HG02852 (cell line): ENCODE data around the gene GFRA1.
"Not testable (repeated sequence)": the region's sequence is repeated elsewhere in the genome, so short reads cannot be mapped to it uniquely, and the experiment has no call there.

ENCODE experiments used
- ATAC-seq: cut with Tn5 transposase; IDR thresholded peaks from one replicate; pipeline ENCODE4 v1.9.1; 2021; ENCODE audit warnings: mild to moderate bottlenecking, moderate library complexity; ENCODE audit not compliant: unreplicated experiment

The GFRA1 gene

GRCh38 chr10:116044801-116045248, 228.2 kb downstream of the GFRA1 start:
- ATAC-seq, result no peak

DNA sequence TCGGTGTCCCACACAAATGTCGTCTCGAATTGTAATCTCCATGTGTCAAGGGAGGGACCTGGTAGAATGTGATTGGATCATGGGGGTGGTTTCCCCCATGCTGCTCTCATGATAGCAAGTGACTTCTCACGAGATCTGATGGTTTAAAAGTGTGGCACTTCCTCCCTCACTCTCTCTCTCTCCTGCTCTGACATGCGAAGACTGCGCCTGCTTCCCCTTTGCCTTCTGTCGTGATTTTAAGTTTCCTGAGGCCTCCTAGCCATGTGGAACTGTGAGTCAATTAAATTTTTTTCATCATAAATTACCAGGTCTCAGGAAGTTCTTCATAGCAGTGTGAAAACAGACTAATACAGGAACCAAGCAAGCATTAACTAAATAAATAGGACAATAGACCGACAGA, 229.1 kb downstream of the GFRA1 start:
- ATAC-seq, result no peak

GRCh38 chr10:116043304-116043703, 229.7 kb downstream of the GFRA1 start:
- ATAC-seq, result no peak

GRCh38 chr10:116041948-116042347, 231.1 kb downstream of the GFRA1 start:
- no peak for ATAC-seq

DNA sequence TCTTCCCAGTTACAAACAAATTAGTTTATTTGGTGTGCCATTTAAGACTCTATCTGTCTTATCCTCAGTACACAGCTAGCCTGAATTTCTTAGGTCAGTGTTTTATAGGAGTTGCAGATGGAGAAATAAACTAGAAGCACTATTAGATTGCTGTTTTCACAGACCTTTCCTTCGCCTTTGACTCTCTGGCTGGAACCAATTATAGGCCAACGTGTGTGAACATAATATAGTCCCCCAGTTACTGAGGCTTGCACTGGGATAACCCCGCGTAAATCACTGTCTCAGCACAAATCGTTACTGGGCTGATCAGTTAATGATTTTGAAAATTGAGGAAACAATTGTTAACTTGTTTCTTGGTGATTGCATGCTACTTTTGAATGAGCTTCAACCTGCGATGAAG, 233.4 kb downstream of the GFRA1 start:
- ATAC-seq, result no peak

- ATAC-seq, result no peak
Observed at GRCh38 chr10:116038259-116038658, 234.7 kb downstream of the GFRA1 start.

DNA sequence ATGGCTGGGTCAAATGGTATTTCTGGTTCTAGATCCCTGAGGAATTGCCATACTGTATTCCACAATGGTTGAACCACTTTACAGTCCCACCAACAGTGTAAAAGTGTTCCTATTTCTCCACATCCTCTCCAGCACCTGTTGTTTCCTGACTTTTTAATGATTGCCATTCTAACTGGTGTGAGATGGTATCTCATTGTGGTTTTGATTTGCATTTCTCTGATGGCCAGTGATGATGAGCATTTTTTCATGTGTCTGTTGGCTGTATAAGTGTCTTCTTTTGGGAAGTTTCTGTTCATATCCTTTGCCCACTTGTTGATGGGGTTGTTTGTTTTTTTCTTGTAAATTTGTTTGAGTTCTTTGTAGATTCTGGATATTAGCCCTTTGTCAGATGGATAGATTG, 237.6 kb downstream of the GFRA1 start:
- not testable (repeated sequence) for ATAC-seq

GRCh38 chr10:116030576-116030975, 242.4 kb downstream of the GFRA1 start:
- no peak for ATAC-seq

DNA sequence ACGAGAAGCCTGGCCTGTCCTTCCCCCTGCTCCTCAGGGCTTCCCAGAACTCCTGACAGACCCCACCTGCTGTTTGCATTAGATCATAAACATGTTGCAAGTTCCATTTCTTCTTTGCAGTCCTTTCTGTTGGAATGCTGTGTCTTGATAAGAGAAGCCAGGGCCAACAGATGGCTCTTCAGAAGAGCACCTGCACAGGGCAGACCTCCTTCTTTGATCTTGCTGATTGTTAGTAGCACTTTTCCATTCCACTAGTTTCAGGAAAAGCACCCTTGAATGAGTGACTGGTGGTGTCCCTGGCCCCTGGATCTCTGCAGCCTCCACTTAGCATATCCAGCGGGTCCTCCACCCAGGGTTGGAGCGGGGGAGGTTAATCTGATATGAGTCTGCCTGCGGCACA, 243.2 kb downstream of the GFRA1 start:
- ATAC-seq, result no peak

DNA sequence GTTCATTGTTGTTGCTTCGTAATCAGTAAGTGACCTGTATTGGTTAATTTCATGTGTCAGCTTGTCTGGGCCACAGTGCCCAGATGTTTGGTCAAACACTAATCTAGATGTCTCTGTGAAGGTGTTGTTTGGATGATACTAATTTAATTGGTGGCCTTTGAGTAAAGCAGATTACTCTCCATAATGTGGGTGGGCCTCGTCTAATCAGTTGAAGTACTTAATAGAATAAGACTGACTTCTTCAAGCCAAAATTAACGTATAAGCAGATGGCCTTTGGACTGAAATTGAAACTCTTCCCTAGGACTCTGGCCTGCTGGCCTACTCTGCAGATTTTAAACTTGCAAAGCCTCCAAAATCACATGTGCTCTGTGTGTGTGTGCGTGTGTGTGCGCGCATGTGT, 245.7 kb downstream of the GFRA1 start:
- ATAC-seq, result no peak

- no peak for ATAC-seq
Observed at GRCh38 chr10:116026725-116027124, 246.3 kb downstream of the GFRA1 start.

DNA sequence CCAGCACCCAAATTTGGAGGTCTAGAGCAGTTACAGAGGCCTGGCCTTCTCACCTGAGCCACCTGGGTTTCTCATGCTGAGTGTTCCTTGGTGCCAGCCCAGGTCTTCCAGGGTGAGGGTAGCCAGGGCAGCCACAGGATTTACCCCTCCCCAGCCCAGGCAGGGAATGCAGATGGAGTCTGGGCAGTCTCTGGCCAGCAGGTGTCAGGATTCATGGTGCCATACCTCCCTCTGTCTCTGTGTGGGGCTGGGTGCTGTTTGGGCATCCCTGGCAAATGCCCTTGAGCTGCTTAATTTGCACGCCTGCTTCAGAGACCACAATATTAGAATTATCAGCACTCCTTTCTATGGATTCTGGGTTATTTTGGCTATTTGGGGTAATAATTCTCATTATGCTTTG, 246.7 kb downstream of the GFRA1 start:
- ATAC-seq, result no peak

GRCh38 chr10:116024271-116024878, 248.6 kb downstream of the GFRA1 start:
- ATAC-seq, result no peak

DNA sequence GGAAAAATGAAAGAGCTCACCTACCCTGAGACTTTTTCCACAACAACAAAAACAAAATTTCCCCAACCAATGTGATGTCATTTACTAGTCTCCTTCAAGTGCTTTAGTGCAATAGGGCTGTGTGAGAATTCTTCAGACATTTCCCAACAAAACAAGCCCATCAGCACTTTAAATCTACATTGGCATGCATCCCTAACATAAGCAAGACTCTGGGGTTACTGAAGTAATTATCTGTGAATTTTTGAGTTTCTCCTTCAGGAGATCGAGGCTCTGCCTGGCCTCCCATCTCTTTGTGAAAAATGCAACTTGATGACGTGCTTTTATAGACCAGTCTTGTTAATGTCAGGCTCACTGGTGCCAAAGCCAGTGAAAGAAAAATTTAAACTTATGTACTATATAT, 255.6 kb downstream of the GFRA1 start:
- ATAC-seq, result no peak

- no peak for ATAC-seq
Observed at GRCh38 chr10:116015583-116016333, 257.2 kb downstream of the GFRA1 start.

DNA sequence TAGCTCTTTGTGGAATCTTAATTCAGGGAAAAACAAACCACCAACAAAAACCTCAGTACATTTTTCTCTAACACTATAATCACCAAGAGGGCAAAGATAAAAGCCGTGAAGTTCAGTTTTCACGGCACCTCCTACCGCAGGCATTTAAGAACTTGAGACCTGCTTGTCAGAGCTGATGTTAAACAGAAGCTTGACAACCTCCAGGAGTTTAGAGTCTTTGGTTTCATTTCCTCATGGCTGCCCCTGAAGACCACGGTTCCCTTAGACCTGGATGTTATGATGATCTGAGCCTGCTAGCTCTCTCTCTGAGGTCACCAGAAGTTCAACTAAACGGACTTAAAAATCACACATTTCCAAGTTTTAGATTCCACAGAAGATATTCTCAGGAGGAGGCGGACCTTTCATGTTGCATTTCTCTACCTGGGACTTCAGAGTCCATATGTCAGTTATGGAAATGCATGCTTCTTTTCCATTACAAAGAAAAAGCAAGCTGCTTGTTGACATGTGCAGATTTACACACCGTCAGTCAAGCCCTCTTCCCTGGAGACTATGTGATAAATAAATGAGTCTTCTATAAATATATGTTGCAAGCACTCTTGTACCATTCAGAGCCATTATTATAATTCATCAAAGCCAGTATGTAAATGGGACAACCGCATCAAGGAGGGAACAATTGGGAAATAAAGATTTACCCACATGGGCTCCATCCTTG, 258.0 kb downstream of the GFRA1 start:
- peak; percentile 57 for ATAC-seq

DNA sequence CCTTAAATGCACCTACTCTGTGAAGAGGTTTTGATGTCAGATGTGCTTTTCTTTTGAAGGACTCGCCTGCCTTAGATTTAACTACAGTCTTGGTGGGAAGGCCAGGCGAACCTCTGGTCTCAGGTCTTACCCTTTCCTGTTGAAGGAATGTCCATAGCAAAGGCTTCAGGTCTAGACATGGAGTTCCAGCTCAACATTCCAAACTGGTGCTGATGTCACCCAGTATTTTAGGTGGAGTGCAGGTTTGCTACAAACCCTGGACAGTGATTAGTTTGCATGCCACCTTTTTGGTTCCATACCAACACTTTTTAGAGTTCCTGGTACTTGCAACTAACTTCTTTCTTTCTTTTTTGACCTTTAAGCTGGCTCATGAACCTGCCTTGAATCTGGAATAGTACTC, 258.7 kb downstream of the GFRA1 start:
- no peak for ATAC-seq

DNA sequence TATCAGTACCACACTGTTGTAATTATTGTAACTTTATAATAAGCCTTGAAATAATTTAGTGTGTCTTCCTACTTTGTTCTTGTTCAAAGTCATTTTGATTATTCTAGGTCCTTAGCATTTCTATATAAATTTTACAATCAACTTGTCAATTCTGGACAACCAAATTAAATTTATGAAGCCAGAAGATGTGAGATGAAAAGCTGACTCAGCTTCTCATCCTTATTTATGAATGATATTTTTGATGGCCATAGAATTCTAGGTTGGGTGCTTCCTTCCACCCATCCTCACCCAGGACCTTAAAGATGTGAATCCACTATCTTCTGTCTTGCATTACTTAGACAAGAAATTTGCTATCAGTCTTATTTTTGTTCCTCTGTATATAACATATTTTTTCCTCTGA, 261.1 kb downstream of the GFRA1 start:
- ATAC-seq, result no peak

GRCh38 chr10:116007256-116007891, 265.6 kb downstream of the GFRA1 start:
- ATAC-seq, result no peak
